ENCODE results near the gene TMEM94. TPM values are rescaled to one million over a fixed set of nuclear protein-coding genes. Genes with fewer than 3 reads are reported as not detected.

The TMEM94 gene
- total and polyA plus RNA-seq, 2 of the 8 experiments (the other 6 are each of a cell fraction or from before 2014, with no cell fraction given), result 54.8 to 69.9 TPM

DNA sequence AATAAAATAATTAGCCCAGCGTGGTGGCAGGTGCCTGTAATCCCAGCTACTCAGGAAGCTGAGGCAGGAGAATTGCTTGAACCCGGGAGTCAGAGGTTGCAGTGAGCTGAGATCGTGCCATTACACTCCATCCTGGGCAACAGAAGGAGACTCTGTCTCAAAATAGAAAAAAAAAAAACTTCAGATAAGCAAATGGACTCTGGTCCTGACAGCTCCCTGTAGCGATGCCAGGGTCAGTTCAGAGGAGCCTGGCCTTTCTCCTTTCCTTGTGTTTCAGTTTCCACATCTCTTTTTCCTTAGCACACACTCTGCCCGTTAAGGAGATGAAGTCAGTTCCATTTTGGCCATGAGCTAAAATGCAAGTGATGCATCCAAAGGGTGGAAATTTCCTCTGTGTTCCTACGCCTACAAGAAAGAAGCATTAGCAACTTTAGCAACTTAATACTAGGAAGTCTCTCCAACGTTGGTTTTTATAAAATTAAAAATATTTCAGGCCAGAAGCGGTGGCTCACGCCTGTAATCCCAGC, 39.3 kb upstream of the TMEM94 start:
- Histone ChIP-seq H3K4me1 (replicated peaks in 1 of 4; ENCODE audit: control insufficient read depth in 3 of 4, insufficient read depth in 4 of 4, low read length in 3 of 4) (no peaks in the 10 kb centered on the region), H2BK5ac (ENCODE audit: low read depth, low read length) (no peak overlapping the region), H4K91ac (replicated peaks; ENCODE audit: insufficient read length, low read length) (no peak overlapping the region), H2BK20ac (ENCODE audit: low read length) (no peak overlapping the region), H3K36me3 (ENCODE audit: control insufficient read depth in 2 of 4, insufficient read depth in 4 of 4, low read length in 3 of 4) (no peaks in the 10 kb centered on the region), H3K23me2 (ENCODE audit: low read depth, low read length) (no peaks in the 10 kb centered on the region), H3K79me1 (ENCODE audit: low read depth, low read length) (no peaks in the 10 kb centered on the region), H3K4ac (replicated peaks; ENCODE audit: insufficient read length, low read depth, low read length) (no peak overlapping the region), H2AK5ac (ENCODE audit: low read depth, low read length) (no peak overlapping the region), H3K4me2 (ENCODE audit: insufficient read depth in 1 of 2, low read depth in 2 of 2, low read length in 2 of 2) (no peak overlapping the region), H3K27me3 (replicated peaks in 1 of 4; ENCODE audit: control insufficient read depth in 3 of 4, extremely low read depth in 1 of 4, insufficient read depth in 3 of 4, low read length in 3 of 4) (no peaks in the 10 kb centered on the region), H3K79me2 (ENCODE audit: control insufficient read depth in 1 of 2, insufficient read depth in 2 of 2, low read length in 2 of 2) (no peaks in the 10 kb centered on the region), H3K14ac (ENCODE audit: insufficient read length) (no peak overlapping the region), H3K56ac (replicated peaks; ENCODE audit: insufficient read length, low read depth, low read length) (no peak overlapping the region), H3K9me3 (ENCODE audit: insufficient read depth in 2 of 2, low read depth in 1 of 2, low read length in 1 of 2) (no peaks in the 10 kb centered on the region), H3K23ac (ENCODE audit: insufficient read length) (no peak overlapping the region), H3K18ac (ENCODE audit: extremely low read depth, low read length) (no peak overlapping the region), H3K4me3 (ENCODE audit: extremely low read depth in 1 of 4, insufficient read depth in 2 of 4, low read depth in 3 of 4, low read length in 4 of 4) (no peak overlapping the region), H2BK12ac (ENCODE audit: low read depth, low read length) (no peak overlapping the region), H3K27ac (ENCODE audit: low read depth, low read length) (no peak overlapping the region), H4K20me1 (replicated peaks in 1 of 2; ENCODE audit: control insufficient read depth in 1 of 2, insufficient read depth in 2 of 2, low read length in 2 of 2) (no peaks in the 10 kb centered on the region), H3K9ac (replicated peaks in 1 of 4; ENCODE audit: extremely low read depth in 1 of 4, low read depth in 3 of 4, low read length in 3 of 4) (no peak overlapping the region), H2BK120ac (replicated peaks; ENCODE audit: low read depth, low read length) (no peak overlapping the region), H2BK15ac (ENCODE audit: low read length) (no peak overlapping the region), H4K5ac (ENCODE audit: insufficient read length, low read depth, low read length) (no peak overlapping the region), H4K8ac (ENCODE audit: extremely low read depth, insufficient read depth, low read length) (no peak overlapping the region), H2AFZ (ENCODE audit: low read length) (no peak overlapping the region)
- FAIRE-seq (no peak), DNase-seq (ENCODE audit: low read depth in 1 of 2, low spot score in 2 of 2) (no peak)
- CTCF ChIA-PET (ENCODE audit: partially characterized antibody), result interaction anchor here (0.6 to 1.4 kb wide), 8 partner anchors 23 to 456 kb away, joined by 3 to 5 read pairs (median 3); no protein-coding TSS in a partner anchor
- POLR2A ChIA-PET (ENCODE audit: partially characterized antibody), result interaction anchor here (0.7 to 1.4 kb wide), 2 partner anchors 39 to 177 kb away, joined by 4 read pairs; partner anchors contain the start of gene TMEM94
- WGBS, 2 experiments (ENCODE audit: extremely low coverage in 1 of 2, insufficient coverage in 1 of 2, insufficient read length in 1 of 2, insufficient replicate concordance in 2 of 2, low coverage in 1 of 2, low lambda C conversion rate in 2 of 2, missing lambda C conversion rate in 1 of 2), result 79% methylated on average over 9 of the region's 9 CpGs; no CpG with 5 or more reads in 1 of the 2 experiments
- TF ChIP-seq KDM5A (IDR thresholded peaks at IDR 0.05; ENCODE audit: low read length), result no peak
- TF ChIP-seq CEBPB (IDR thresholded peaks at IDR 0.05; ENCODE audit: low read depth, low read length), result no peak
- TF ChIP-seq POLR2A (IDR thresholded peaks at IDR 0.05; ENCODE audit: control extremely low read depth in 1 of 2, low read depth in 2 of 2, low read length in 2 of 2), result no peak
- TF ChIP-seq RBBP5 (IDR thresholded peaks at IDR 0.05; ENCODE audit: borderline replicate concordance, low read depth, low read length), result no peak
- TF ChIP-seq, protein P1, sequence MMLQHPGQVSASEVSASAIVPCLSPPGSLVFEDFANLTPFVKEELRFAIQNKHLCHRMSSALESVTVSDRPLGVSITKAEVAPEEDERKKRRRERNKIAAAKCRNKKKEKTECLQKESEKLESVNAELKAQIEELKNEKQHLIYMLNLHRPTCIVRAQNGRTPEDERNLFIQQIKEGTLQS (IDR thresholded peaks at IDR 0.05; ENCODE audit: insufficient read depth, low read depth, low read length), result no peak
- TF ChIP-seq TEAD4 (IDR thresholded peaks at IDR 0.05; ENCODE audit: low read depth, low read length), result no peak
- no peak for TF ChIP-seq POU5F1 (IDR thresholded peaks at IDR 0.05; ENCODE audit: low read depth, low read length)
- TF ChIP-seq CHD1 (IDR thresholded peaks at IDR 0.05; ENCODE audit: low read depth, low read length), result no peak
- TF ChIP-seq TAF7 (optimal IDR thresholded peaks at IDR 0.05; ENCODE audit: borderline replicate concordance, low read depth, low read length), result no peak
- TF ChIP-seq GTF2F1 (IDR thresholded peaks at IDR 0.05; ENCODE audit: borderline replicate concordance, low read depth, low read length), result no peak
- no peak for TF ChIP-seq KDM1A (IDR thresholded peaks at IDR 0.05; ENCODE audit: borderline replicate concordance, low read length)
- no peak for TF ChIP-seq KDM4A (IDR thresholded peaks at IDR 0.05; ENCODE audit: low read depth, low read length, severe bottlenecking)
- TF ChIP-seq SAP30 (IDR thresholded peaks at IDR 0.05; ENCODE audit: insufficient read depth, insufficient replicate concordance, low read length), result no peak

All from H1 (cell line).